Tibial artery (tissue), 4 donors: ENCODE data around the gene OPN1MW.
"Not testable (repeated sequence)": the region's sequence is repeated elsewhere in the genome, so short reads cannot be mapped to it uniquely, and the experiment has no call there.

ENCODE experiments used
- DNase-seq, 2 donors: peaks; one replicate each; pipeline ENCODE4 v3.0.0-alpha.2; 2019
- H3K27ac ChIP-seq, 2 donors: fragments of 200-600 bp; sonication (generic) in 1 of 2; 1 replicate in 1 of 2; 2 replicates in 1 of 2; pipeline ENCODE4 v1.5.1; 2018 to 2019; ENCODE audit warnings: mild to moderate bottlenecking in 1 of 2
- H3K27me3 ChIP-seq, 2 donors: fragments of 200-600 bp; sonication (generic) in 1 of 2; one replicate each; pipeline versions ENCODE4 v1.5.1 to v1.6.0; 2016 to 2019
- H3K36me3 ChIP-seq, 3 donors: fragments of 200-600 bp; sonication (generic) in 2 of 3; one replicate each; pipeline ENCODE4 v1.5.1; 2016 to 2019; ENCODE audit warnings: mild to moderate bottlenecking in 2 of 3
- H3K4me1 ChIP-seq, 4 donors: fragments of 200-600 bp; sonication (generic) in 2 of 4; 1 replicate in 3 of 4; 2 replicates in 1 of 4; pipeline ENCODE4 v1.5.1; 2016 to 2019
- H3K4me3 ChIP-seq, 2 donors: fragments of 200-600 bp; sonication (generic) in 1 of 2; 1 replicate in 1 of 2; 2 replicates in 1 of 2; pipeline ENCODE4 v1.5.1; 2018 to 2019; ENCODE audit warnings: mild to moderate bottlenecking in 2 of 2
- H3K9me3 ChIP-seq, 3 donors: fragments of 200-600 bp; sonication (generic) in 1 of 3; one replicate each; pipeline ENCODE4 v1.5.1; 2016 to 2019
- intact Hi-C: fragments of 100-400 bp; cut with DNase I; formaldehyde crosslinking; loops from one replicate; pipeline ENCODE4 v1.15.0; 2023; ENCODE audit warnings: low total_unique reads

The OPN1MW gene

GRCh38 chrX:154194316-154194715 lies 11.9 kb downstream of the OPN1MW start:
- DNase-seq, H3K9me3 ChIP-seq, H3K27ac ChIP-seq, H3K4me3 ChIP-seq, H3K36me3 ChIP-seq, H3K4me1 ChIP-seq, H3K27me3 ChIP-seq, intact Hi-C loops: not testable (repeated sequence)

GRCh38 chrX:154196466-154196865 lies 14.1 kb downstream of the OPN1MW start:
- H3K4me3 ChIP-seq, H3K27me3 ChIP-seq, H3K36me3 ChIP-seq, H3K27ac ChIP-seq, H3K9me3 ChIP-seq, H3K4me1 ChIP-seq, intact Hi-C loops, DNase-seq: not testable (repeated sequence)

- H3K4me1 ChIP-seq, H3K36me3 ChIP-seq, H3K4me3 ChIP-seq, DNase-seq, intact Hi-C loops, H3K27me3 ChIP-seq, H3K27ac ChIP-seq, H3K9me3 ChIP-seq: not testable (repeated sequence)
Measured at GRCh38 chrX:154209670-154210418, 27.4 kb downstream of the OPN1MW start.

GRCh38 chrX:154211057-154211456 lies 28.7 kb downstream of the OPN1MW start:
- H3K9me3 ChIP-seq, H3K4me3 ChIP-seq, H3K27me3 ChIP-seq, intact Hi-C loops, H3K4me1 ChIP-seq, H3K27ac ChIP-seq, H3K36me3 ChIP-seq, DNase-seq: not testable (repeated sequence)

- H3K4me3 ChIP-seq, H3K36me3 ChIP-seq, DNase-seq, H3K4me1 ChIP-seq, H3K27me3 ChIP-seq, H3K27ac ChIP-seq, H3K9me3 ChIP-seq, intact Hi-C loops: not testable (repeated sequence)
Measured at GRCh38 chrX:154211499-154211898, 29.1 kb downstream of the OPN1MW start.

- DNase-seq, intact Hi-C loops: not testable (repeated sequence)
Measured at GRCh38 chrX:154219456-154219855, 37.1 kb downstream of the OPN1MW start, which contains the start of gene OPN1MW2. TSS of gene OPN1MW2 (plus strand) at chrX:154219756. CDS start at chrX:154219816, 60 bp downstream.

GRCh38 chrX:154225292-154225691 lies 42.9 kb downstream of the OPN1MW start:
- H3K4me3 ChIP-seq, H3K27me3 ChIP-seq, H3K36me3 ChIP-seq, H3K4me1 ChIP-seq, H3K27ac ChIP-seq, intact Hi-C loops, DNase-seq, H3K9me3 ChIP-seq: not testable (repeated sequence)

More at GRCh38 chrX:154219456-154219855, 37.1 kb downstream of the OPN1MW start, which contains the start of gene OPN1MW2:
- not testable (repeated sequence) for H3K4me1 ChIP-seq, H3K27ac ChIP-seq, H3K27me3 ChIP-seq, H3K36me3 ChIP-seq, H3K9me3 ChIP-seq, H3K4me3 ChIP-seq

- intact Hi-C loops, result not testable (repeated sequence)
Measured at GRCh38 chrX:154226706-154227105, 44.3 kb downstream of the OPN1MW start.

GRCh38 chrX:154231443-154231842 lies 49.0 kb downstream of the OPN1MW start:
- H3K27ac ChIP-seq, H3K4me3 ChIP-seq, H3K27me3 ChIP-seq, H3K36me3 ChIP-seq, H3K9me3 ChIP-seq, DNase-seq, H3K4me1 ChIP-seq, intact Hi-C loops: not testable (repeated sequence)

More at GRCh38 chrX:154226706-154227105, 44.3 kb downstream of the OPN1MW start:
- not testable (repeated sequence) for H3K36me3 ChIP-seq, H3K4me1 ChIP-seq, H3K27me3 ChIP-seq, H3K4me3 ChIP-seq, H3K27ac ChIP-seq, H3K9me3 ChIP-seq, DNase-seq

- H3K36me3 ChIP-seq, intact Hi-C loops, H3K4me3 ChIP-seq, DNase-seq, H3K27me3 ChIP-seq, H3K27ac ChIP-seq, H3K9me3 ChIP-seq, H3K4me1 ChIP-seq: not testable (repeated sequence)
Measured at GRCh38 chrX:154233620-154234019, 51.2 kb downstream of the OPN1MW start.

- H3K36me3 ChIP-seq, H3K27ac ChIP-seq, H3K4me1 ChIP-seq, H3K9me3 ChIP-seq, H3K27me3 ChIP-seq, intact Hi-C loops, H3K4me3 ChIP-seq: not testable (repeated sequence)
- DNase-seq, result peak in 1 of 2 donors; percentile 1
Measured at GRCh38 chrX:154238939-154239559, 56.7 kb downstream of the OPN1MW start.

GRCh38 chrX:154239982-154240503 lies 57.6 kb downstream of the OPN1MW start:
- H3K27me3 ChIP-seq, H3K4me3 ChIP-seq, H3K27ac ChIP-seq, H3K36me3 ChIP-seq, H3K9me3 ChIP-seq, H3K4me1 ChIP-seq, intact Hi-C loops: not testable (repeated sequence)
- DNase-seq, result peak in 1 of 2 donors; percentile 1
